GM18498 (cell line): ENCODE measurements around the gene RAB14.
A peak's percentile ranks its signal among the peaks of the same experiment; 100 is the strongest.

Source experiments
- ATAC-seq: cut with Tn5 transposase; IDR thresholded peaks from one replicate; pipeline ENCODE4 v1.9.1; 2021; ENCODE audit warnings: mild to moderate bottlenecking, moderate library complexity; ENCODE audit not compliant: unreplicated experiment

RAB14 gene

GRCh38 chr9:121201738-121202533 is at the start of gene RAB14:
TSS of gene RAB14 (minus strand) at chr9:121201869. CDS start at chr9:121193412, 8,457 bp downstream.
- peak; percentile 86 for ATAC-seq

- no peak for ATAC-seq
Observed at GRCh38 chr9:121249563-121249962, 47.9 kb upstream of the RAB14 start.

- no peak for ATAC-seq
Observed at GRCh38 chr9:121246821-121247561, 45.3 kb upstream of the RAB14 start.

GRCh38 chr9:121242959-121243346 is 41.3 kb upstream of the RAB14 start:
- ATAC-seq, result no peak

- ATAC-seq, result no peak
Observed at GRCh38 chr9:121242219-121242958, 40.7 kb upstream of the RAB14 start.

- ATAC-seq, result no peak
Observed at GRCh38 chr9:121240472-121241135, 38.9 kb upstream of the RAB14 start.

- ATAC-seq, result no peak
Observed at GRCh38 chr9:121239851-121240250, 38.2 kb upstream of the RAB14 start.

- ATAC-seq, result no peak
Observed at GRCh38 chr9:121239071-121239470, 37.4 kb upstream of the RAB14 start.

- ATAC-seq, result no peak
Observed at GRCh38 chr9:121237916-121238315, 36.2 kb upstream of the RAB14 start.

- no peak for ATAC-seq
Observed at GRCh38 chr9:121235512-121235911, 33.8 kb upstream of the RAB14 start.

GRCh38 chr9:121234832-121235161 is 33.1 kb upstream of the RAB14 start:
- ATAC-seq, result no peak

- ATAC-seq, result no peak
Observed at GRCh38 chr9:121233906-121234831, 32.5 kb upstream of the RAB14 start.

GRCh38 chr9:121232251-121232650 is 30.6 kb upstream of the RAB14 start:
- no peak for ATAC-seq

- no peak for ATAC-seq
Observed at GRCh38 chr9:121230256-121230655, 28.6 kb upstream of the RAB14 start.

- no peak for ATAC-seq
Observed at GRCh38 chr9:121227862-121228261, 26.2 kb upstream of the RAB14 start.

GRCh38 chr9:121226175-121226574 is 24.5 kb upstream of the RAB14 start:
- no peak for ATAC-seq

- no peak for ATAC-seq
Observed at GRCh38 chr9:121225240-121225639, 23.6 kb upstream of the RAB14 start.

GRCh38 chr9:121222524-121223171 is 21.0 kb upstream of the RAB14 start:
- no peak for ATAC-seq

GRCh38 chr9:121221664-121222055 is 20.0 kb upstream of the RAB14 start:
- ATAC-seq, result no peak
